Brain microvascular endothelial cell (primary cell): Measurements from ENCODE around the gene POR.
A peak's percentile ranks its signal among the peaks of the same experiment; 100 is the strongest.

Experiments used
- DNase-seq: peaks from one replicate; pipeline ENCODE4 v3.0.0-alpha.2; 2020
- H3K27ac ChIP-seq: fragments of 250-450 bp; sonication (Bioruptor Pico); 2 replicates; pipeline ENCODE4 v1.5.1; 2020; ENCODE audit warnings: mild to moderate bottlenecking, moderate library complexity
- H3K27me3 ChIP-seq: fragments of 250-450 bp; sonication (Bioruptor Pico); replicated peaks from 2 replicates; pipeline ENCODE4 v1.5.1; 2020; ENCODE audit warnings: mild to moderate bottlenecking
- H3K36me3 ChIP-seq: fragments of 250-450 bp; sonication (Bioruptor Pico); replicated peaks from 2 replicates; pipeline ENCODE4 v1.5.1; 2020; ENCODE audit warnings: mild to moderate bottlenecking
- H3K4me3 ChIP-seq: 2 replicates; pipeline ENCODE4 v1.5.1; 2011; ENCODE audit warnings: low read depth, mild to moderate bottlenecking, control low read depth, low read length, moderate library complexity
- in situ Hi-C: cut with HindIII; loops from 2 replicates; pipeline ENCODE4 v1.10.0; 2017; ENCODE audit warnings: low sequenced_read_pairs, low pct_ligation_motif_present
- TF ChIP-seq, protein P1 (sequence below): IDR thresholded peaks from 2 replicates; pipeline ENCODE4 v1.5.1; 2011; ENCODE audit warnings: low read depth, mild to moderate bottlenecking, moderate library complexity, low read length, control low read depth, inconsistent platforms; ENCODE audit errors: missing control alignments

The POR gene

GRCh38 chr7:75957021-75957736, 42.2 kb downstream of the POR start:
- H3K27ac ChIP-seq = no peak overlapping the region
- no peaks in the 10 kb centered on the region for H3K27me3 ChIP-seq
- no peak for DNase-seq
- TF ChIP-seq, protein P1, sequence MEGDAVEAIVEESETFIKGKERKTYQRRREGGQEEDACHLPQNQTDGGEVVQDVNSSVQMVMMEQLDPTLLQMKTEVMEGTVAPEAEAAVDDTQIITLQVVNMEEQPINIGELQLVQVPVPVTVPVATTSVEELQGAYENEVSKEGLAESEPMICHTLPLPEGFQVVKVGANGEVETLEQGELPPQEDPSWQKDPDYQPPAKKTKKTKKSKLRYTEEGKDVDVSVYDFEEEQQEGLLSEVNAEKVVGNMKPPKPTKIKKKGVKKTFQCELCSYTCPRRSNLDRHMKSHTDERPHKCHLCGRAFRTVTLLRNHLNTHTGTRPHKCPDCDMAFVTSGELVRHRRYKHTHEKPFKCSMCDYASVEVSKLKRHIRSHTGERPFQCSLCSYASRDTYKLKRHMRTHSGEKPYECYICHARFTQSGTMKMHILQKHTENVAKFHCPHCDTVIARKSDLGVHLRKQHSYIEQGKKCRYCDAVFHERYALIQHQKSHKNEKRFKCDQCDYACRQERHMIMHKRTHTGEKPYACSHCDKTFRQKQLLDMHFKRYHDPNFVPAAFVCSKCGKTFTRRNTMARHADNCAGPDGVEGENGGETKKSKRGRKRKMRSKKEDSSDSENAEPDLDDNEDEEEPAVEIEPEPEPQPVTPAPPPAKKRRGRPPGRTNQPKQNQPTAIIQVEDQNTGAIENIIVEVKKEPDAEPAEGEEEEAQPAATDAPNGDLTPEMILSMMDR = no peak
- no peak overlapping the region for H3K4me3 ChIP-seq
- H3K36me3 ChIP-seq = peaks cover 3% of the 10 kb centered on the region
- in situ Hi-C loops = no loop called here

DNA sequence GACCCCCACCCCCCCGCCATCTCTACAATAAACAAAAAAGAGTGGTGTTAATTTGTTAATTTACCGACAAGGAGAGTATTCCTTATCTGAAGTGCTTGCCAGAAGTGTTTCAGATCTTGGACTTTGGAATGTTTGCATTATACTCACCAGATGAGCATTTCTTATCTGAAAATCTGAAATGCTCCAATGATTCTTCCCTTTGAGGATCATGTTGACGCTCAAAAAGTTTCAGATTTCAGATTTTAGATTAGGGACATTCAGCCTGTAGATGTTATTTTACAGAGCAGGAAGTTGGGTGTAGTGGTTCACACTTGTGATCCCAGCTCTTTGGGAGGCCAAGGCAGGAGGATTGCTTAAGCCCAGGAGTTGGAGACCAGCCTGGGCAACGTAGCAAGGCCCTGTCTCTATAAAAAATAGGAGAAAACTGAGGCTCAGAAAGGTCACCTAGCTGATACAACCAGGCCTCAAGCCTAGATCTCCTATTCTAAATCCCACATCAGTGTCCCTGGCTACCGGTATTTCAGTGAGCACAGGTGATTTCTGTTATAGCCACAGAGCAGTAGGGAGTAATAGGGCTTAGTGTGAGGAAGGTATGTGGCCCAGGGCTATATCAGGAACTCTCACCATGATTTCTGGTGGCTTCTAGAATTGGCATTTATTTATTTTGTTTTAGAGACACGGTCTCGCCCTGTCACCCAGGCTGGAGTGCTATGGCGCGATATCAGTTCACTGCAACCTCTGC, 44.0 kb downstream of the POR start:
- no peak for DNase-seq
- Histone ChIP-seq H3K27me3 (no peaks in the 10 kb centered on the region), H3K36me3 (peaks cover 3% of the 10 kb centered on the region), H3K27ac (peak overlapping the region; percentile 27), H3K4me3 (no peak overlapping the region)
- in situ Hi-C loops = no loop called here
- TF ChIP-seq, protein P1 = no peak

- Histone ChIP-seq H3K27ac (no peak overlapping the region), H3K36me3 (peaks cover 3% of the 10 kb centered on the region), H3K27me3 (no peaks in the 10 kb centered on the region), H3K4me3 (no peak overlapping the region)
- no peak for DNase-seq
- TF ChIP-seq, protein P1 = no peak
- in situ Hi-C loops = no loop called here
These were observed 45.4 kb downstream of the POR start for GRCh38 chr7:75960372-75960771.

DNA sequence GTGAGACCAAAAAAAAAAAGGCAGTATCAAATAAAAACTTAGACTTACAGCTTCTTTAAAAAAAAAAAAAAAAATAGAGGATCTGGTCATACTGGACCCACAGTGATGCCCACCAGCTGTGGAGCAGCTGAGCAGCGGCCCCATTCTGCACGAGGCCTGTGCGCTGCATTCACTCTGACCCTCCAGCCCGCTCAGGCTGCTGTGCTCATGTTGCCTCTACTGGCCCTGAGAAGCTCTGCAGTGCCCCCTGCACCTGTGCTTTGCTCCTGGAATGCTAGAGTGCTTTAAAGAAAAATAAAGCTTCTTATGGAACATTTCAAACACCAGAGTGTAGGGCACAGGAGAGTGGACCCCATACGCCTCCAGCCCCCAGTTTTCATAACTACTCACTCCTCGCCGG, 46.3 kb downstream of the POR start:
- H3K27me3 ChIP-seq = no peaks in the 10 kb centered on the region
- no peak for DNase-seq
- in situ Hi-C loops = no loop called here
- TF ChIP-seq, protein P1 = peak; percentile 50
- no peak overlapping the region for H3K27ac ChIP-seq
- H3K4me3 ChIP-seq = no peak overlapping the region
- H3K36me3 ChIP-seq = peaks cover 2% of the 10 kb centered on the region

GRCh38 chr7:75962607-75963380, 47.8 kb downstream of the POR start:
- H3K27ac ChIP-seq = peak overlapping the region; percentile 66
- H3K4me3 ChIP-seq = no peak overlapping the region
- peak; percentile 66 for DNase-seq
- in situ Hi-C loops = no loop called here
- no peaks in the 10 kb centered on the region for H3K36me3 ChIP-seq
- no peaks in the 10 kb centered on the region for H3K27me3 ChIP-seq
- TF ChIP-seq, protein P1 = no peak
